OCI-LY1 (cell line): ENCODE measurements around the gene ANKRD2.

Source experiments
- EZH2 ChIP-seq: fragments of 200-600 bp; sonication (generic), shearing (Covaris generic); IDR thresholded peaks from 2 replicates; pipeline ENCODE4 v1.8.0; 2017; ENCODE audit warnings: borderline replicate concordance, mixed run types, mild to moderate bottlenecking, antibody characterized with exemption, low read length, moderate library complexity, mixed read lengths
- TF ChIP-seq, protein P1 (sequence below): fragments of 200-600 bp; sonication (generic), shearing (Covaris generic); IDR thresholded peaks from 2 replicates; pipeline ENCODE4 v1.5.1; 2017; ENCODE audit warnings: mild to moderate bottlenecking, antibody characterized with exemption, low read length, moderate library complexity, mixed read lengths

- TF ChIP-seq, protein P1, sequence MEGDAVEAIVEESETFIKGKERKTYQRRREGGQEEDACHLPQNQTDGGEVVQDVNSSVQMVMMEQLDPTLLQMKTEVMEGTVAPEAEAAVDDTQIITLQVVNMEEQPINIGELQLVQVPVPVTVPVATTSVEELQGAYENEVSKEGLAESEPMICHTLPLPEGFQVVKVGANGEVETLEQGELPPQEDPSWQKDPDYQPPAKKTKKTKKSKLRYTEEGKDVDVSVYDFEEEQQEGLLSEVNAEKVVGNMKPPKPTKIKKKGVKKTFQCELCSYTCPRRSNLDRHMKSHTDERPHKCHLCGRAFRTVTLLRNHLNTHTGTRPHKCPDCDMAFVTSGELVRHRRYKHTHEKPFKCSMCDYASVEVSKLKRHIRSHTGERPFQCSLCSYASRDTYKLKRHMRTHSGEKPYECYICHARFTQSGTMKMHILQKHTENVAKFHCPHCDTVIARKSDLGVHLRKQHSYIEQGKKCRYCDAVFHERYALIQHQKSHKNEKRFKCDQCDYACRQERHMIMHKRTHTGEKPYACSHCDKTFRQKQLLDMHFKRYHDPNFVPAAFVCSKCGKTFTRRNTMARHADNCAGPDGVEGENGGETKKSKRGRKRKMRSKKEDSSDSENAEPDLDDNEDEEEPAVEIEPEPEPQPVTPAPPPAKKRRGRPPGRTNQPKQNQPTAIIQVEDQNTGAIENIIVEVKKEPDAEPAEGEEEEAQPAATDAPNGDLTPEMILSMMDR = peak; percentile 43
- no peak for TF ChIP-seq EZH2
Observed at GRCh38 chr10:97553575-97554031, 19.0 kb upstream of the ANKRD2 start.
